ENCODE results near the gene ZFYVE1. TPM values are rescaled to one million over a fixed set of nuclear protein-coding genes. Genes with fewer than 3 reads are reported as not detected.

Gene ZFYVE1
- total and polyA plus RNA-seq, 2 of the 13 experiments (the other 11 are each of a cell fraction or from before 2014, with no cell fraction given): 2.6 to 5.3 TPM

- TF ChIP-seq AFF4 (CRISPR knock-in tag; IDR thresholded peaks at IDR 0.05) (no peak), ARID4A (CRISPR knock-in tag; IDR thresholded peaks at IDR 0.05; ENCODE audit: borderline replicate concordance) (peak; percentile 98), MIER3 (CRISPR knock-in tag; IDR thresholded peaks at IDR 0.05; ENCODE audit: borderline replicate concordance) (peak; percentile 85; the same call in 1 of the 2 replicates), ZNF839 (CRISPR knock-in tag; IDR thresholded peaks at IDR 0.05; ENCODE audit: borderline replicate concordance) (no peak), WIZ (CRISPR knock-in tag; IDR thresholded peaks at IDR 0.05) (no peak), TBP (CRISPR knock-in tag; IDR thresholded peaks at IDR 0.05) (no peak), BCLAF1 (IDR thresholded peaks at IDR 0.05) (no peak), ZSCAN12 (CRISPR knock-in tag; IDR thresholded peaks at IDR 0.05) (no peak), NKX3-1 (CRISPR knock-in tag; IDR thresholded peaks at IDR 0.05) (no peak), TCF7 (IDR thresholded peaks at IDR 0.05; ENCODE audit: low read depth) (no peak), ZNF777 (CRISPR knock-in tag; IDR thresholded peaks at IDR 0.05) (peak; percentile 58; the same call in 1 of the 2 replicates), CENPT (CRISPR knock-in tag; IDR thresholded peaks at IDR 0.05; ENCODE audit: low read depth) (no peak), HNRNPH1 (optimal IDR thresholded peaks at IDR 0.05; ENCODE audit: low read depth, low read length) (no peak), HOXD1 (CRISPR knock-in tag; IDR thresholded peaks at IDR 0.05) (no peak), NFATC3 (CRISPR knock-in tag; IDR thresholded peaks at IDR 0.05) (no peak), CSRNP1 (CRISPR knock-in tag; IDR thresholded peaks at IDR 0.05) (peak; percentile 62; the same call in 1 of the 2 replicates), ZNF30 (CRISPR knock-in tag; IDR thresholded peaks at IDR 0.05) (no peak)
Observed at GRCh38 chr14:73026845-73027542, at the start of gene ZFYVE1 (continued).

Measured in HepG2 (cell line).